GM21367 (cell line): ENCODE results near the gene CELF5.
"Not testable (repeated sequence)": the region's sequence is repeated elsewhere in the genome, so short reads cannot be mapped to it uniquely, and the experiment has no call there.

Experiments
- ATAC-seq: cut with Tn5 transposase; IDR thresholded peaks from one replicate; pipeline ENCODE4 v1.9.1; 2021; ENCODE audit not compliant: unreplicated experiment

The CELF5 gene

DNA sequence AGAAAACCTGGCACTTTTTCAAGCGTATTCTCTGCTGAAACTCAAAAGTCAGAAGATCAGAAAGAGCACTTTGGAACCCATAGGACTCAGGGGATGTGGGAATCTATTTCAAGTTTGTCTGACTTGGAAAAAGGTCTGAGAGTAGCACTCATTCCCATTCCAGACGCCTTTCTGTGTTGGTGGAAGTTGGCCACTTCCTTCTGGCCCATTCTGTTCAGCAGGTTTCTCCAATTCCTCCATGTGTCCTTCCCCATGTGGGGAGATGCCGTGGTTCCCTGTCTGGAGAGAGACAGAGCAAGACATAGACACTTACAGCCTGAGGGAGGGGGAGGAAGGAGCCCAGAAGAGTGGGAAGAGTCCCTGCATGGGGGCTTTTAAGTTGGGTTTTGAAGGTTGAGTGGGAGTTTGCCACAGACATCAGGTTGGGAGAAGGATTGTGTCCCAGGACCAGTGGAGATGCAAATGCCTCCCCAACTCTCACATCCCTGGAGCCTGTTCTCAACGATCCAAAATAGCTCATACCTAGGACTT lies 48.0 kb downstream of the CELF5 start:
- ATAC-seq: no peak

DNA sequence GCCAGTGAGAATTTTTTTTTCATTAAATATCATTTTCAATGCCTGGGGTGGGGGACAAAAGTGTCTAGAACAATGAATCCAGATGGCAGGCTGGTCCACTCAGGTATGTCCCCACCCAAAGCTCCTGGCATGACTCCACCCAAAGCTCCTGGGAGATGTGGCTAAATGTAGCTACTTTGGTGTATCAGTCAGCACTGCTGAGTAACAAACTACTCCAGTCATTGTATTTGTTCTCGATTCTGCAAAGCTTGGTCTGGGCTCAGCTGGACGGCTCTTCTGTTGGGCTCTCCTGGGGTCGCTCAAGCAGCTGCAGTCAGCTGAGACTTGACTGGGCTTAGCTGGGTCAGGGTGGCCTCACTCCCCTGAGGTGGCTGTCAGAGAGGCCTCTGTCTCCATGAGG lies 48.5 kb downstream of the CELF5 start:
- no peak for ATAC-seq

GRCh38 chr19:3274245-3274941 lies 49.9 kb downstream of the CELF5 start:
- no peak for ATAC-seq

DNA sequence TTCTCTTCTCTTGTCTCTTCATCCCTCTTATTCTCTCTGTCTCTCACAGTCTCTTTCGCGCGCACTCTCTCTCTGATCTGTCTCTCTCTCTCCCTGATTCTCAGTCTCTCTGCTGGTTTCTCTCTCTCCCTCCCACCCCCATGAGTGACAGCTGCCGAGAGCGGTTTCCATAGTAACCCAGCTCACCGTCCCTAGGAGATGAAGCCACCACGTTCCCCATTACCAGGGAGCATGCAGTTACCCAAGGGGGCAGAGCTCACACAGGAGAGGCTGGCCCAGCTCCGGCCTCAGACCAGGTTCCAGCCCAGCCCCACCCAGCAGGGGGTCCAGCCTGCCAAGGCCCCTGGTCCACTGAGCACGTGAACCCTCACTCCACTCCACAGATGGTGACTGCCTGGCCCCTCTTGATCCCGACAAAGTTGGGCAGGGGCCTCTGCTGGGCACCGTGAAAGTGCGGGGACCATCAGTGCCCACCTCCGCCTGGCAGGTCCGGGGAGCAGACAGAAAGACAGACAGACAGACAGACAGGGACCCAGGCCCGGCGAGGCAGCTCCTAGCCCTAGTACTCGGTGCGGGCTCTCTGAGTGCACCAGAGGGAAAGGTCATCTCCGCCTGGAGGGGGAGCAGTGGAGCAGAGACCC lies 50.6 kb downstream of the CELF5 start:
- no peak for ATAC-seq

GRCh38 chr19:3275583-3276340 lies 51.3 kb downstream of the CELF5 start:
- no peak for ATAC-seq

GRCh38 chr19:3276341-3276799 lies 51.9 kb downstream of the CELF5 start:
- no peak for ATAC-seq

DNA sequence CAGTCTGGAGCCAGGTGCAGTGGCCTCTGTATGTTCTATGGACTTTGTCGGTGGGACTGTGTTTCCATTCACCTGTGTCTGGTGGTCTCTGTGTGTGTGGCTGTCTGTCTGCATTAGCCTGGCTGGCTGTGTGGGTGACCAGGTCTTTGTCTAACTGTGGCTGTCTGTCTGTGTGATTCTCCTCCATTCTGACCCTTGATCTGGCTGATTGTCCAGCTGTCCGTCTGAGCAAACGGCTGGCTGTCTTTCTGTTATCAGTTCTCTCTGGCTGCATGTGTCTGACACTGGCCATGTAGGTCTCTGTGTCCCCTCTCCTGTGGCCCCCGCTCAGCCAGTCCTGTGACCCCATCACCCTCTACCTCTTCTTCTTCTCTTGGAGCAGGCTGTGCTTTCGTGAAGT lies 53.2 kb downstream of the CELF5 start:
- ATAC-seq: no peak

DNA sequence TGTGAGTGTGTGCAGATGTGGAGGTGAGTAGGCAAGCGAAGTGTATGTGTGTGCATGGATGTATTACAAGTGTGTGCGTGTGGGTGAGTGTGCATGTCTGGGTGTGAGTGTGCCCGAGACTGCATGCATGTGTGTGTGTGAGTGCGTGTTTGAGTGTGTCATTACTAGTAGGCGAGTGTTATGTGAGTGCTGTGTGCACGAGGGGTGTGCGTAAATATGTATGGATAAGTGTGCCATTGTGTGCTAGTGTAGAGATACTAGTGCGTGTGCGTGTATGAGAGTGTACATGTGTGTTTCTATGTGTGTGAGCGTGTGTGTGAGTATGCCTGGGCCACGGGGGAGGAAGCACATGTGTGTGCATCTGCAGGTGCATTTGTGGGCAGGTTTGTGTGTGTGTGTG lies 53.8 kb downstream of the CELF5 start:
- no peak for ATAC-seq

- no peak for ATAC-seq
Observed at GRCh38 chr19:3278749-3279148, 54.3 kb downstream of the CELF5 start.

DNA sequence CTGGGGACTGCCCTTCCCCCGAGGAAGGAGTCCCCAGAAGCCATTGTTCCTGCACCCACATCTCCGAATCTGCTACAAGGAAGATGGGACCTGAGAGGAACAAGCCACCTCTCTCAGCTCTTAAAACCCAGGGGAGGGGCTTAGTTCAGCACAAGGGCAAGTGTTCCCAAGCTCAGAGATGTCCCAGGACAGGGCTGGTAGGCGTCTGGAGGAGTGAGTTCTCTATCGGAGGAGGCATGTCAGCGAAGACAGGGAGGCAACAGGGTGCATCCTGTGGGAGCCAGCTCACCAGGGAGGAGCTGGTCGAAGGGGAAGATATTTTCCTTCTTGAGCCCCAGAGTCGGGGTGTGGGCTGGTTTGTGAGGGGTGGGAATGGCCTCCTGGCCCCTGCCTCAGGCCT lies 54.8 kb downstream of the CELF5 start:
- no peak for ATAC-seq

DNA sequence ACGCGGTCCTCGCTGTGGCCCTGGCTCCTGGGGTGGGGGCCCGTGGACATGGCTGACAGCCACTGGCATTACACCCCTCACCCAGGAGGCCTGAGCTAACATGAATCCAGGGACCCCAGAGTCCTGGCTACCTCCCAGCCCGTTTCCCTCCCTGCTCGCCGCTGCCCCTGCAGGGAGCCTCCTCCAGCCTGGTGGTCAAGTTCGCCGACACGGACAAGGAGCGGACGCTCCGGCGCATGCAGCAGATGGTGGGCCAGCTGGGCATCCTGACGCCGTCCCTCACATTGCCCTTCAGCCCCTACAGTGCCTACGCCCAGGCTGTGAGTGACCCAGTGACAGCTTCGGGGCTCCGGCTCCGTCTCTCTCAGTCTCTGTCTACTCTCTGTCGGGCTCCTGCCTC lies 56.6 kb downstream of the CELF5 start:
- ATAC-seq: no peak

- ATAC-seq: no peak
Observed at GRCh38 chr19:3282155-3282554, 57.7 kb downstream of the CELF5 start.

DNA sequence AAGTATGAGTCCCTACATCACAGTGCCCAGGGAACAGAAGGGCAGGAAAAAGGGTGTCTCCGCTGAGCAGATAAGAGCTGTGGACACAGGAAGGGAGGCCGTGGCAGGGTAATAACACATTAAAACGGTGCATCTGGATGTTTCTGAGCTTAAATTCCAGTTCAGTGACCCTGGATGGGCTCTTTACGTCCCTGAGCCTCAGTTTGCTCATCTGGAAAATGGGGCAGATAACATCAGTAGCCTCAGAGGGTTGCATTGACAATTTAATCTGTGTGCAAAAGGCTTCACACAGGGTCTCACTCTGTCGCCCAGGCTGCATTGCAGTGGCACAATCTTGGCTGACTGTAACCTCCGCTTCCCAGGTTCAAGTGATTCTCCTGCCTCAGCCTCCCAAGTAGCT lies 58.1 kb downstream of the CELF5 start:
- ATAC-seq: no peak

DNA sequence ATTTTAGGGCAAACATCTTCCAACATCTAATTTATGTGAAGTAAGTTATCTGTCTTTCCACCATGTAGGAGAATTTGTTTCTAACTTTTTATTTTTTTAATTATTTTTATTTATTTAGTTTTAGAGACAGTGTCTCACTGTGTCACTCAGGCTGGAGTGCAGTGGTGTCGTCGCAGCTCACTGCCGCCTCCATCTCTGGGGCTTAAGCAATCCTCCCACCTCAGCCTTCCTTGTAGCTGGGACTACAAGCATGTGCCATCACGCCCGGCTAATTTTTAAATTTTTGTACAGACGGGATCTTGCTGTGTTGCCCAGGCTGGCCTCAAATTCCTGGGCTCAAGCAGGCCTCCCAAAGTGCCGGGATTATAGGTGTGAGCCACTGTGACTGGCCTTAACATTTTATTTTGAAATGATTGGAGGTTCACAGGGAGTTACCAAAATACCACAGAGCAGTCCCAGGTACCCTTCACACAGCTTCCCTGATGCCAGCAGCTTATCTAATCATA lies 58.8 kb downstream of the CELF5 start:
- no peak for ATAC-seq

GRCh38 chr19:3283886-3284657 lies 59.6 kb downstream of the CELF5 start:
- ATAC-seq: no peak

DNA sequence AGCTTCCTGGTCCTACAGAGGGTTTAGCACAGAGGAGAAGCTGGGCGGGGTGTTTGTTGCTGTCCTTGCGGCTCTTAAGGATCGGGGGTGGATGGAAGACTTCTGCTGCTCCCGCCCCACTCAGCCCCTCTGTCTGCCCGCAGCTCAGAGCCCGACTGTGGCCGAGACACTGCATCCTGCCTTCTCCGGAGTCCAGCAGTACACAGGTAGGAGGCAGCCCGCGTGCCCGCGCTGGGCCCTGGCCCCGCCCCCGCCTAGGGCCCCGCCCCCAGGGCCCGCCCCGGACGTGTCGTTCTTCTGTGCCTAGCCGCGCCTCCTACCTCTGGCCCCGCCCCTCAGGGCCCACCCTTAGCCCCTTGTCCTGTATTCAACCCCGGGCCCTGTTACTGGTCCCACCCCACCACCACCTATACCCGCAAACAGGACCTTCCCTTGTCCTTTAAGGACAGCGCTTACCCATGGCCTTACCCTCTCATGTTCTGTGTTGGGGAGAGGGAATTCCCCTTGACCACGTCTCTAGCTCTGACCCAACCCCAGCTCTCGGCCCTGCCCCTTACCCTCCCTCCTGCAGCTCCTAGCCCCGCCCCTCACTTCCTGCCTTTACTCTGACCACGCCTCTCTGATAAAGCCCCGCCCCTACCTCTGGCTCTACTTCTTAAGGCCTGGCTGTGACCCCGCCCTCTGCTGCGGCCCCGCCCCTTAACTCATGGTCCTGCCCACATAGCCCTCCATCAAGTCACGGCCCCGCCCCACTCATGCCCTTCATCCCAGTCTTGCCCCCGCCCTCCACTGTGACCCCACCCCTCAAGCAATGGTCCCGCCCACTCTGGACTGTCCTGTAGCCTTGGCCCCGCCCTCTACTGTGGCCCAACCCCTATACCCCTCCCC lies 60.5 kb downstream of the CELF5 start:
- no peak for ATAC-seq

DNA sequence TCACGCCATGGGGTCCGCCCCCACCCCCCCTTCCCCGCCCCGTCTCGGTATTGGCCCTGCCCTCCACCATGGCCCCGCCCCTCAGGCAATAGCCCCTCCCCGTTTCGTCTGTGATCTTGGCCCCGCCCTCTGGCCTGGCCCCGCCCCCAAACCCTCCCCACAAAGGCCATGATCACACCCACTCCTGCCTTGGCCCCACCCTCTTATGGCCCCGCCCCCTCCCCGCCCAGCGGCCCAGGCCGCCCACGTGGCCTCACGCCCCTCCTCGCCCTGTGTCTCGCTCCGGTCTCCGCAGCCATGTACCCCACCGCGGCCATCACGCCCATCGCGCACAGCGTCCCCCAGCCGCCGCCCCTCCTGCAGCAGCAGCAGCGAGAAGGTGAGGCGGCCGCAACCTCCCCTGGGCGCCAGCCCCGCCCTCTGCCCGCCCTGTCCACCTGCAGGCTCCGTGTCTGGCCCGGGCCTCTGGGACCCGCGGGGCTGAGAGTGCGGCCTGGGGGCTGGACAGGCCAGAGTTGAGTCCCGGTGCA lies 61.3 kb downstream of the CELF5 start:
- no peak for ATAC-seq

DNA sequence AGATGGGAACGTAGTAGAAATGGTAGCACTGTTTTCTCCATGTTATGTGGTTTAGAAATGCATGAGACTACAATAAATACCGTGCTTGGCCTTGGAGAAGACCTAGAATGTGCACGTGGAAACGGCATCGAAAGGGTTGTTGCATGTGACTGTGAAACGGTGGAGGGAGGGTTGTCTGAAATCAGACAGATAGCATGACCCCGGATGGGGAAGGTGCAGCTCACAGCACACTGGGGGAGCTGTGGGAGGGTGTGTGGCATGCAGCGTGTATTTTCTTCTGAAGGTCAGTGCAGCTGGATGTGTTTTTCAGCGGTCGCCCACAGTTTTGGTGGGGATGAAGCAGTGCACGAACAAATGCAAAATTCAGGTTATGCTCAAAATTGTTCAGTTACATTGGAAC lies 63.4 kb downstream of the CELF5 start:
- ATAC-seq: no peak

DNA sequence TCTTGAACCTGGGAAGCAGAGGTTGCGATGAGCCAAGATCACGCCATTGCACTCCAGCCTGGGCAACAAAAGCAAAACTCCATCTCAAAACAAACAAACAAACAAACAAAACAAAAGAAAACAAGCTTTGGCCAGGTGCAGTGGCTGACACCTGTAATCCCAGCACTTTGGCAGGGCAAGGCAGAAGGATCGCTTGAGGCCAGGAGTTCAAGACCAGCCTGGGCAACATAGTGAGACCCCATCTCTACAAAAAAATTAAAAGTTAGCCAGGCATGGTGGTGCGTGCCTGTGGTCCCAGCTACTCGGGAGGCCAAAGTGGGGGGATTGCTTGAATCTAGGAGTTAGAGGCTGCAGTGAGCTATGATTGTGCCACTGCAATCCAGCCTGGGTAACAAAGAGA lies 64.0 kb downstream of the CELF5 start:
- ATAC-seq: not testable (repeated sequence)
